GM23338 (cell line): ENCODE measurements around the gene IL17RB.

Source experiments
- CTCF ChIP-seq, 2 experiments: fragments of 200-600 bp in 1 of 2; sonication (generic) in 1 of 2; conservative IDR thresholded peaks; 2 replicates each; pipeline versions ENCODE4 v1.5.1 to v1.6.1; 2016 to 2017; ENCODE audit warnings: antibody characterized with exemption in 2 of 2, low read depth in 2 of 2, mild to moderate bottlenecking in 2 of 2, moderate library complexity in 1 of 2
- POLR2AphosphoS5 ChIP-seq: IDR thresholded peaks from 2 replicates; pipeline ENCODE4 v1.6.1; 2016; ENCODE audit warnings: antibody characterized with exemption, low read depth

GRCh38 chr3:53900666-53901331 lies 54.4 kb downstream of the IL17RB start:
- TF ChIP-seq CTCF (conservative IDR thresholded peaks at IDR 0.05; ENCODE audit: low read depth in 2 of 2) (no peak), POLR2AphosphoS5 (no peak)
